ENCODE results near the gene PRSS58. TPM values are rescaled to one million over a fixed set of nuclear protein-coding genes. Genes with fewer than 3 reads are reported as not detected.

PRSS58 gene
- total RNA-seq, 1 experiment from 2014 or later, result not detected

DNA sequence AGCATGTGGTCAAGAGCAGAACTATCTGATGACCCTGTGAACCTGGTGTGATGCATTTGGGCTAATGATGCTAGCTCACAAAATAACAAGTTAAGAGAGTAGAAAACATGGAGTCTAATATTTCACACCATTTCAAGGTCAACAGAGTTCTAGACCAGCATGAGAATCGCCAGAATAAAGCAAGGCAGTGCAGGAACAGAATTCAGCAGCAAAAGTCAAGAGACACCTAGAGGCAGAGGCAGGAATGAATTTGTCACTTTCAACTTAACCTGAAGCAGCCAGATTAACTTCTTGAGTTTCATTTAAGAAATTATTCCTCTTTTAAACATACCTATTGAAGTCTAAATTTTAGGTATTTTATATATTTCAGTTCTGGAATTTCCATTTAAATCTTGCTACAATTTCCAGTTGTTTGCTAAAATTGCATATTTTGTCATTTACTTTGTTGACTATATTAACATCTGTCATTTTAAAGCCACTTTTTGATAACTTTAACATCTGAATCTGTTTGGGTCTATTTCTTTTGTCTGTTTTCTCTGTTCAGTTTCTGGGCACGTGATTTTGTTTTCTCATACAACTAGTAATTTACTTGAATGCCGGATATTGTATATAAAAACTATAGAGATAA is 44.2 kb upstream of the PRSS58 start:
- POLR2A ChIA-PET (ENCODE audit: low non-redundant PET), result no interaction called here

DNA sequence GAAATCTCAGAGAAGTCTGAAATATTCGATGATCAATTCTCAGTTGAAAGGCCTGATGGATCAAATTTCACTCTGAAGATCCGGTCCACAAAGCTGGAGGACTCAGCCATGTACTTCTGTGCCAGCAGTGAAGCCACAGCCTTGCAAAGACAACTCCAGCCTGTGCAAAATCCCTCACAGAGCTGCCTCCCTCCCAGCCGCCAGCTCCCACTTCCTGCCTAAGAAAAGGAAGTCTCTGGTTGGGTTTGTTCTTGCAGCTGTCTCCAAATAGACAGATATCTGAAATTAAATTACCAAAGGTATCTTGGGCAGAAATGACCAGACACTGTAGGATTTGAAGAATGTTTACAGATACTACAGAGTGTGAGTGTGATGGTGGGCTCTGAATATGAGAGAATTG is 43.4 kb upstream of the PRSS58 start:
- no peak for DNase-seq (ENCODE audit: low spot score)
- CTCF ChIA-PET, result no interaction called here
- no peaks in the 10 kb centered on the region for H3K9me3 ChIP-seq (ENCODE audit: low read depth, low read length, poor library complexity, severe bottlenecking)
- H3K4me3 ChIP-seq (ENCODE audit: low read depth, low read length, poor library complexity, severe bottlenecking), result no peak overlapping the region
- peaks cover 8% of the 10 kb centered on the region for H3K27me3 ChIP-seq (replicated peaks; ENCODE audit: insufficient read depth, low read depth, low read length, poor library complexity)
- POLR2A ChIA-PET (ENCODE audit: low non-redundant PET), result no interaction called here
- no peak overlapping the region for H3K27ac ChIP-seq (ENCODE audit: low read depth, low read length, poor library complexity, severe bottlenecking)
- BruUV-seq (replicated peaks), result no TSS peak
- intact Hi-C loops (cut with micrococcal nuclease; ENCODE audit: unreplicated experiment), result loop anchor here (10.0 kb wide), 1 partner anchor 326 kb away; the partner anchor contains the start of gene TAS2R38
- no peaks in the 10 kb centered on the region for H3K4me1 ChIP-seq (ENCODE audit: insufficient read depth, low read length, poor library complexity, severe bottlenecking)
- TF ChIP-seq, protein P1, sequence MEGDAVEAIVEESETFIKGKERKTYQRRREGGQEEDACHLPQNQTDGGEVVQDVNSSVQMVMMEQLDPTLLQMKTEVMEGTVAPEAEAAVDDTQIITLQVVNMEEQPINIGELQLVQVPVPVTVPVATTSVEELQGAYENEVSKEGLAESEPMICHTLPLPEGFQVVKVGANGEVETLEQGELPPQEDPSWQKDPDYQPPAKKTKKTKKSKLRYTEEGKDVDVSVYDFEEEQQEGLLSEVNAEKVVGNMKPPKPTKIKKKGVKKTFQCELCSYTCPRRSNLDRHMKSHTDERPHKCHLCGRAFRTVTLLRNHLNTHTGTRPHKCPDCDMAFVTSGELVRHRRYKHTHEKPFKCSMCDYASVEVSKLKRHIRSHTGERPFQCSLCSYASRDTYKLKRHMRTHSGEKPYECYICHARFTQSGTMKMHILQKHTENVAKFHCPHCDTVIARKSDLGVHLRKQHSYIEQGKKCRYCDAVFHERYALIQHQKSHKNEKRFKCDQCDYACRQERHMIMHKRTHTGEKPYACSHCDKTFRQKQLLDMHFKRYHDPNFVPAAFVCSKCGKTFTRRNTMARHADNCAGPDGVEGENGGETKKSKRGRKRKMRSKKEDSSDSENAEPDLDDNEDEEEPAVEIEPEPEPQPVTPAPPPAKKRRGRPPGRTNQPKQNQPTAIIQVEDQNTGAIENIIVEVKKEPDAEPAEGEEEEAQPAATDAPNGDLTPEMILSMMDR (conservative IDR thresholded peaks at IDR 0.05; ENCODE audit: low read depth, low read length), result no peak
- no peak for TF ChIP-seq EZH2 (IDR thresholded peaks at IDR 0.05; ENCODE audit: borderline replicate concordance, low read depth, low read length, poor library complexity, severe bottlenecking)
- no peaks in the 10 kb centered on the region for H3K36me3 ChIP-seq (ENCODE audit: insufficient read depth, low read length, poor library complexity, severe bottlenecking)

More for the DNA sequence above, 44.2 kb upstream of the PRSS58 start:
- CTCF ChIA-PET, result no interaction called here
- Histone ChIP-seq H3K27ac (ENCODE audit: low read depth, low read length, poor library complexity, severe bottlenecking) (no peak overlapping the region), H3K9me3 (ENCODE audit: low read depth, low read length, poor library complexity, severe bottlenecking) (no peaks in the 10 kb centered on the region), H3K4me3 (ENCODE audit: low read depth, low read length, poor library complexity, severe bottlenecking) (no peak overlapping the region), H3K36me3 (ENCODE audit: insufficient read depth, low read length, poor library complexity, severe bottlenecking) (no peaks in the 10 kb centered on the region), H3K27me3 (replicated peaks; ENCODE audit: insufficient read depth, low read depth, low read length, poor library complexity) (peaks cover 8% of the 10 kb centered on the region), H3K4me1 (ENCODE audit: insufficient read depth, low read length, poor library complexity, severe bottlenecking) (no peaks in the 10 kb centered on the region)
- peak; percentile 26 for DNase-seq (ENCODE audit: low spot score)
- TF ChIP-seq, protein P1 (conservative IDR thresholded peaks at IDR 0.05; ENCODE audit: low read depth, low read length), result peak; percentile 57
- peak; percentile 32 for TF ChIP-seq EZH2 (IDR thresholded peaks at IDR 0.05; ENCODE audit: borderline replicate concordance, low read depth, low read length, poor library complexity, severe bottlenecking)
- intact Hi-C loops (cut with micrococcal nuclease; ENCODE audit: unreplicated experiment), result loop anchor here (10.0 kb wide), 1 partner anchor 327 kb away; the partner anchor contains the start of gene TAS2R38
- no TSS peak for BruUV-seq (replicated peaks)

DNA sequence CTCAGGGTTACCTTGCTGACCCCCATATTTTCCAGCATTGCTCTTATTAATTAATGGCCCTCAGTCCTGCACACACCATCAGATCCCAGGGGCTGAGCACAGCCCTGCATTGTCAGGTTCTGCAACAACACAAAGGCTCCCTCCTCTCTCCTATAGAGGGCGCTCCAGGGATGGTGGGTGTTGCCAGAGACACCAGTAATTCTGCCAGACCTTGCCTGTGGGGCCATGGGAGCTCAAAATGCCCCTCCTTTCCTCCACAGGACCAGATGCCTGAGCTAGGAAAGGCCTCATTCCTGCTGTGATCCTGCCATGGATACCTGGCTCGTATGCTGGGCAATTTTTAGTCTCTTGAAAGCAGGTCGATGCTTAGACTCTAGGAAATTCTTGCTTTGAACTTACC is 42.8 kb upstream of the PRSS58 start:
- TF ChIP-seq, protein P1 (conservative IDR thresholded peaks at IDR 0.05; ENCODE audit: low read depth, low read length), result peak; percentile 54
- TF ChIP-seq EZH2 (IDR thresholded peaks at IDR 0.05; ENCODE audit: borderline replicate concordance, low read depth, low read length, poor library complexity, severe bottlenecking), result no peak
- H3K4me3 ChIP-seq (ENCODE audit: low read depth, low read length, poor library complexity, severe bottlenecking), result no peak overlapping the region
- POLR2A ChIA-PET (ENCODE audit: low non-redundant PET), result no interaction called here
- no peak overlapping the region for H3K27ac ChIP-seq (ENCODE audit: low read depth, low read length, poor library complexity, severe bottlenecking)
- H3K9me3 ChIP-seq (ENCODE audit: low read depth, low read length, poor library complexity, severe bottlenecking), result no peaks in the 10 kb centered on the region
- intact Hi-C loops (cut with micrococcal nuclease; ENCODE audit: unreplicated experiment), result loop anchor here (10.0 kb wide), 1 partner anchor 326 kb away; the partner anchor contains the start of gene TAS2R38
- H3K36me3 ChIP-seq (ENCODE audit: insufficient read depth, low read length, poor library complexity, severe bottlenecking), result no peaks in the 10 kb centered on the region
- peaks cover 8% of the 10 kb centered on the region for H3K27me3 ChIP-seq (replicated peaks; ENCODE audit: insufficient read depth, low read depth, low read length, poor library complexity)
- no peaks in the 10 kb centered on the region for H3K4me1 ChIP-seq (ENCODE audit: insufficient read depth, low read length, poor library complexity, severe bottlenecking)
- CTCF ChIA-PET, result no interaction called here
- BruUV-seq (replicated peaks), result no TSS peak
- DNase-seq (ENCODE audit: low spot score), result peak; percentile 35
